ENCODE results near the gene DISP3. TPM values are rescaled to one million over a fixed set of nuclear protein-coding genes. Genes with fewer than 3 reads are reported as not detected.

The DISP3 gene
- total RNA-seq, 2 experiments from 2014 or later: 0.63 to 0.65 TPM

- POLR2A ChIA-PET: no interaction called here
- H3K36me3 Mint-ChIP-seq (ENCODE audit: low read depth): no peaks in the 10 kb centered on the region
- no peak overlapping the region for H3K4me3 Mint-ChIP-seq
- no peak for TF ChIP-seq CTCF (IDR thresholded peaks at IDR 0.05)
- intact Hi-C loops (cut with micrococcal nuclease): no loop called here
- no peaks in the 10 kb centered on the region for H3K9me3 Mint-ChIP-seq
- H3K27ac Mint-ChIP-seq: no peak overlapping the region
- no peak for ATAC-seq
- peak; percentile 68 for DNase-seq
- no peaks in the 10 kb centered on the region for H3K4me1 Mint-ChIP-seq (ENCODE audit: low read depth)
- CTCF ChIA-PET: interaction anchor here (0.6 to 2.4 kb wide), 7 partner anchors 14 to 534 kb away, joined by 3 to 8 read pairs (median 4); no protein-coding TSS in a partner anchor
- H3K27me3 Mint-ChIP-seq: peaks cover 15% of the 10 kb centered on the region
Measured at GRCh38 chr1:11571906-11572616, 93.1 kb downstream of the DISP3 start.

GRCh38 chr1:11573116-11573692, 94.2 kb downstream of the DISP3 start:
- no peaks in the 10 kb centered on the region for H3K36me3 Mint-ChIP-seq (ENCODE audit: low read depth)
- CTCF ChIA-PET: interaction anchor here (0.8 to 2.4 kb wide), 2 partner anchors 76 to 79 kb away, joined by 3 to 8 read pairs; no protein-coding TSS in a partner anchor
- intact Hi-C loops (cut with micrococcal nuclease): no loop called here
- POLR2A ChIA-PET: no interaction called here
- no peaks in the 10 kb centered on the region for H3K4me1 Mint-ChIP-seq (ENCODE audit: low read depth)
- H3K9me3 Mint-ChIP-seq: no peaks in the 10 kb centered on the region
- peaks cover 17% of the 10 kb centered on the region for H3K27me3 Mint-ChIP-seq
- no peak for ATAC-seq
- TF ChIP-seq CTCF (IDR thresholded peaks at IDR 0.05): no peak
- H3K27ac Mint-ChIP-seq: no peak overlapping the region
- no peak overlapping the region for H3K4me3 Mint-ChIP-seq
- no peak for DNase-seq

GRCh38 chr1:11575553-11575952, 96.6 kb downstream of the DISP3 start:
- peaks cover 12% of the 10 kb centered on the region for H3K27me3 Mint-ChIP-seq
- POLR2A ChIA-PET: interaction anchor here (0.6 kb wide), 1 partner anchor 54 kb away, joined by 3 read pairs; no protein-coding TSS in a partner anchor
- CTCF ChIA-PET: no interaction called here
- no peak overlapping the region for H3K4me3 Mint-ChIP-seq
- DNase-seq: no peak
- intact Hi-C loops (cut with micrococcal nuclease): no loop called here
- no peaks in the 10 kb centered on the region for H3K4me1 Mint-ChIP-seq (ENCODE audit: low read depth)
- H3K27ac Mint-ChIP-seq: no peak overlapping the region
- no peaks in the 10 kb centered on the region for H3K9me3 Mint-ChIP-seq
- ATAC-seq: no peak
- TF ChIP-seq CTCF (IDR thresholded peaks at IDR 0.05): no peak
- H3K36me3 Mint-ChIP-seq (ENCODE audit: low read depth): no peaks in the 10 kb centered on the region

GRCh38 chr1:11576109-11576875, 97.3 kb downstream of the DISP3 start:
- no peak overlapping the region for H3K4me3 Mint-ChIP-seq

More at GRCh38 chr1:11576109-11576875, 97.3 kb downstream of the DISP3 start:
- intact Hi-C loops (cut with micrococcal nuclease): no loop called here
- DNase-seq (no peak), ATAC-seq (no peak)
- ChIA-PET POLR2A (no interaction called here), CTCF (no interaction called here)
- TF ChIP-seq CTCF (IDR thresholded peaks at IDR 0.05): no peak
- Mint-ChIP-seq H3K27ac (no peak overlapping the region), H3K27me3 (peaks cover 11% of the 10 kb centered on the region), H3K36me3 (ENCODE audit: low read depth) (no peaks in the 10 kb centered on the region), H3K4me1 (ENCODE audit: low read depth) (no peaks in the 10 kb centered on the region), H3K9me3 (no peaks in the 10 kb centered on the region)
